Measurements from ENCODE around the gene LYZL1.
"Not testable (repeated sequence)": the region's sequence is repeated elsewhere in the genome, so short reads cannot be mapped to it uniquely, and the experiment has no call there.

LYZL1 gene

GRCh38 chr10:29259498-29259897 lies 29.4 kb upstream of the LYZL1 start:
- in situ Hi-C loops (cut with MboI; ENCODE audit: low sequenced_read_pairs): no loop called here

DNA sequence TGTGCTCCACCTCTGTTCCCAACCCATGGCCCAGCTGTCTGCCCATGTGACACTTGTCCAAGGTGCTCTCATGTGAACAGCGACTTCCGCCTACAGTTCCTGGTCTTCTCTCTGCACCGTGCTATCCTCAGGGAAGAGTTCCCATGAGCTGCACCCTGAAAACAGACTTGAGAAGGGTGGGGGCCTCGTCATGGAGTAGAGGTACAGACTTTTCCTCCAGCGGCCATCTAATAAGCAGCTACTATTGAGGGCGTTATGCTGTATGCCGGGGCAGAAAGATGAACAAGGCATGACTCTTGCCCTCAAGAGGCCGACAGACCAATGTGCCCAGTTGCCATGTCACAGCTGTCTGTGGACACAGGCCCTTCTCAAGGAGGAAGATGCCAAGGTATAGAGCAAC lies 25.4 kb upstream of the LYZL1 start:
- in situ Hi-C loops (cut with MboI; ENCODE audit: low sequenced_read_pairs): no loop called here

DNA sequence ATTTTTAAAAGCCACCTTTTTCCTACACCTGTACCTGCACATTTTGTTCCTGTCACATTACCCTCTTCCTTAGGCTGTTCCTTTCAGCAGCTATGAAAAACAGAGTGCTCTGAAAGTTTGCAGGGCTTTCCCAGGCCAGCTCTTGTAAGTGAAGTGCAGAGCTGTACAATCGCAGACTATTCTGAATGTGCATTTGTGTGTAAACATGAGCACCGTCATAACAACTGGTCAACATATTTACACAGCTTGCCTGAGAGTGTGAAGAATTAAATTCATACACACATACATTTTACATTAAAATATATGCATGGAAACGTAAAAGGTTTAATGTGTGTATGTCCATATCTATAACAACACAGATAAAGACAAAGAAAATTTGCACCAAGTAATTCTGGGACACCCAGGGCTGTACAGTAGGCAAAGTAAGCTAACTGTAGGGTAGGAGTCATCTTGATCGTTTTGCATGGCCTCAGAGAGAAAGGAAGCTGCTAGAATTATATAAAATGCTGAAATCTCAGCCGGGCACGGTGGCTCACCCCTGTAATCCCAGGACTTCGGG lies 23.6 kb upstream of the LYZL1 start:
- in situ Hi-C loops (cut with MboI; ENCODE audit: low sequenced_read_pairs): no loop called here

DNA sequence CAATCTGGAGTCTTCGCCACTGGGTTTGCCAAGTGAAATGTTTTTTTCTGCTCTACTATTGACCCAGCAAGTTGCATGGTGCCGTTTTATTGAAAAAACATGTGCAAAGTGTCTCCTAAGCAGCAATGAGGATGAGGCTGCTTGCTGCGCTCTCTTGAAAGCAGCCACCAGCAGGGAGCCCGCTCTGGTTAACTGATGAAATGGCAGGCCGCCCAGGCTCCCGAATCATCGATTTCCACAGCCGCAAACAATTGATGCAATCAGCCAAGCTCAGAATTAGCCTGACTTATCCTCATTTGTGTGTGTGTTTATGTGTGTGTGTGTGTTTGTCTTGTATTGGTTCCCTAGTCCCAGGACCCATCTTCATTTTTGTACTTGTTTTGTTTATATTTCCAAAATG lies 22.2 kb upstream of the LYZL1 start:
- in situ Hi-C loops (cut with MboI; ENCODE audit: low sequenced_read_pairs): no loop called here

- in situ Hi-C loops (cut with MboI; ENCODE audit: low sequenced_read_pairs): no loop called here
Measured at GRCh38 chr10:29268011-29268410, 20.9 kb upstream of the LYZL1 start.

DNA sequence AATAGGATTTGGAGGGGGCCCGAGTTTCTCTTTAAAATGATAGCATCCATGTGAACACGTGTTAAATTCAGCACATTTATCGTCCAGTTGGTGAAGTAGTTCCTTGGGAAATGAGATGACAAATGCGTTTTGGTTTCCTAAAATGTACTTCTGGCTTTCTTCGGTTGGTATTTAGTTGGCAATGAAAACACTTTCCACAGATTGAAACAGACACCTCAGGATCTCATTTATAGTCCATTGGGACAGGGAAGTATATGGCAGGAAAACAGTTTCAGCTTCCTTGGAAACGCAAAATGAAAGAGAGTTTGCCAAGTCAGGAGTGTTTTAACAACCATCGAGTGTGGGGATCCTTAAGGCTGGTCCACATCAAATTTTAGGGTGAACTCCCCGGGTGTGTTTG lies 19.4 kb upstream of the LYZL1 start:
- in situ Hi-C loops (cut with MboI; ENCODE audit: low sequenced_read_pairs): no loop called here

- in situ Hi-C loops (cut with MboI; ENCODE audit: low sequenced_read_pairs): no loop called here
Measured at GRCh38 chr10:29270883-29271282, 18.0 kb upstream of the LYZL1 start.

DNA sequence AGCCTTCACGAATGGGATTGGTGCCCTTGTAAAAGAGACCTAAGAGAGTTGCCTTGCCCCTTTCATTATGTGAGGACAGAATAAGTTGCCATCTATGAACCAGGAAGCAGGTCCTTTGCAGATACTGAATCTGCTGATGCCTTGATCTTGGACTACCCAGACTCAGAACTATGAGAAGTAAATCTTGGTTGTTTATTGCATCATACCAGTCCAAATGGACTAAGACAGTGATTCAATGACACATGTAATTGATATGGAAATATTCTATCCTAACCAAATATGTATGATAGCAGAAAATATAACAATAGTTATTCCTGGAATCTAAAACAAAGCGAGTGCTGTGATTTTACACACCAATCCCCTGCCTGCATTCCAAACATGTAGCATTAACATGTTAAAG lies 17.0 kb upstream of the LYZL1 start:
- in situ Hi-C loops (cut with MboI; ENCODE audit: low sequenced_read_pairs): no loop called here

- in situ Hi-C loops (cut with MboI; ENCODE audit: low sequenced_read_pairs): no loop called here
Measured at GRCh38 chr10:29273478-29273877, 15.4 kb upstream of the LYZL1 start.

- in situ Hi-C loops (cut with MboI; ENCODE audit: low sequenced_read_pairs): no loop called here
Measured at GRCh38 chr10:29276251-29276850, 12.5 kb upstream of the LYZL1 start.

- in situ Hi-C loops (cut with MboI; ENCODE audit: low sequenced_read_pairs): no loop called here
Measured at GRCh38 chr10:29277296-29277695, 11.6 kb upstream of the LYZL1 start.

- in situ Hi-C loops (cut with MboI; ENCODE audit: low sequenced_read_pairs): no loop called here
Measured at GRCh38 chr10:29279779-29280487, 8.9 kb upstream of the LYZL1 start.

DNA sequence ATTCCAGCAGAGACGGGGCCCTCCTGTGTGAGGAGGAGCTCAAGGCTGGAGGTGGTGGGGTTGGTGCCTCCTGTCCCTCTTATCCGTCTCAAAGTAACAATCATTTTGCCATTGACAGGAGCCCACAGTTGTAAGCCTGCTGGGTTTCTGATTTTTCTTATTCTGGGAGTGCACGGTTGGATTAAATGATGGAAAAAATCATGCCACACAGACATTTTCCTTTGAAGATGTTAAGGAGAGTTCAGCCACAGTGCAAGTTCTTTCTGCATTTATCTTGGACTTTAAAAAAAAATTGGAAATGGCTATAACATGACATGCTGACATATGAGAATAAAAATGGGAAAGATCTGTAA lies 8.4 kb upstream of the LYZL1 start:
- in situ Hi-C loops (cut with MboI; ENCODE audit: low sequenced_read_pairs): no loop called here

- in situ Hi-C loops (cut with MboI; ENCODE audit: low sequenced_read_pairs): no loop called here
Measured at GRCh38 chr10:29285624-29286051, 3.2 kb upstream of the LYZL1 start.

- in situ Hi-C loops (cut with MboI; ENCODE audit: low sequenced_read_pairs): no loop called here
Measured at GRCh38 chr10:29287635-29288034, 1.2 kb upstream of the LYZL1 start.

DNA sequence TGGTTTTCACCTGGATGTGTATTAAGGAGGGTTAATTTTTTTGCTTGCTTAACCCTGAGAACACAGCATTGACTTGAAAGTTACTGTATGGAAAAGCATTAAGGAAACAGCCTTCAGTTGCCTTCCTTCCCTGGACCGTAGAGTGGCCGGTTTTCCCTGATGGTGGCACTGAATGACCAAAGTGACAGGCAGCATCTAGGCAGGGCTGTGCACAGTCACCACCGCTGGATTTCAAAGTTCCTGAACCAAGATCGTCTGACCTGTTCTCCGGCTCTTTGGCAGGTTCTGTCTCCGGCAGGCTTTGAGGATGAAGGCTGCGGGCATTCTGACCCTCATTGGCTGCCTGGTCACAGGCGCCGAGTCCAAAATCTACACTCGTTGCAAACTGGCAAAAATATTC lies 2.7 kb downstream of the LYZL1 start:
- in situ Hi-C loops (cut with MboI; ENCODE audit: low sequenced_read_pairs): not testable (repeated sequence)

GRCh38 chr10:29292406-29292805 lies 3.5 kb downstream of the LYZL1 start:
- in situ Hi-C loops (cut with MboI; ENCODE audit: low sequenced_read_pairs): not testable (repeated sequence)

DNA sequence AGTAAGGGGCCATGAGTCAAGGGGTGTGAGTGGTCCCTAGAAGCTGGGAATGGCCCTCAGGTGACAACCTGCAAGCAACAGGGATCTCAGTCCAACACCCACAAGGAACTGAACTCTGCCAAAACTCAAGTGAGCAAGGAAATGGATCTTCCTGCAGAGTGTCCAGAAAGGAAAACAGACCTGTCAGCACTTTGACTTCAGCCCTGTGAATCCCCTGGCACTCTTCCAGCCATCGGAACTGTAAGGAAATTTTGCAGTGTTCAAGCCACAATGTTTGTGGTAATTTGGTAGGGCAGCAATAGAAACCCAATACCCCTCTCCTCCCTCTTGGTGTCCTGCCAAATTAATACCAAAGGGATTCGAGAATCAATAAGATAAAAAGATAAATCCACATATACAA lies 6.9 kb downstream of the LYZL1 start:
- in situ Hi-C loops (cut with MboI; ENCODE audit: low sequenced_read_pairs): no loop called here

DNA sequence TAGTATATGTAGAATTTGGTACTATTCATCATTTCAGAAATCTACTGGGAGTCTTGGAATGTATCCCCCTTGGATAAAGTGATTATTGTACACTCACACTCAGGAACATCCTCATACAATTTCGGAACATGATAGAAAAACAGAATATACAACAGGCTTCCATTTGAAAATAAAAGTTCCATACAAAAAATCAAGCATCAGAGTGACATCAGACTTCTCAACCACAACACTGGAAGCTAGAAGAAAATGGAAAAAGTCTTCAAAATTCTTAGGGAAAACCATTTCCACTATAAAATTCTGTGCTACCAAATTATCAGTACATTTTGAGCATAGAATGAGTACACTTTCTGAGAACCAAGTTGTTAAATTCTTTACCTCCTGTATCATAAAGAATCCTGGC lies 8.8 kb downstream of the LYZL1 start:
- in situ Hi-C loops (cut with MboI; ENCODE audit: low sequenced_read_pairs): no loop called here

DNA sequence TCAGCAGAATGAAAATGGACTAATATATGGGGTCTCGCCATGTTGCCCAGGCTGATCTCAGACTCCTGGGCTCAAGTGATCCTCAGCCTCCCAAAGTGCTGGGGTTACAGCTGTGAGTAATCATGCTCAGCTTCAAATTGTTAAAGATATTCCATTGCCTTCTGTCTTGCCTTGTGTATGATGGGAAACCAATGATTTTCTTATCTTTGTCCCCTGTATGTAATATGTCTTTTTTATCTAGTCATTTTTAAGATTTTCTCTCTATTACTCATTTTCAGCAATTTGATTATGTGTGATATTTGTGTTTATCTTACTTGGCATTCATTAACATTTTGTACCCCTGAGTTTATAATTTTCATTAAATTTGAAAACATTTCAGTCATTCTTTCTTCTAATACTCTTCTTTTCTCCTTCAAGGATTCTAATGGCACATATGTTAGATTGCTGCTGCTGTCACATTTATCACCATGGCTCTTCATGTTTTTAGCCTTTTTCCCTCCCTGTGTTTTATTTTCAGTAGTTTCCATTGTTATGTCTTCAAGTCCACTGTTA lies 12.6 kb downstream of the LYZL1 start:
- in situ Hi-C loops (cut with MboI; ENCODE audit: low sequenced_read_pairs): no loop called here

DNA sequence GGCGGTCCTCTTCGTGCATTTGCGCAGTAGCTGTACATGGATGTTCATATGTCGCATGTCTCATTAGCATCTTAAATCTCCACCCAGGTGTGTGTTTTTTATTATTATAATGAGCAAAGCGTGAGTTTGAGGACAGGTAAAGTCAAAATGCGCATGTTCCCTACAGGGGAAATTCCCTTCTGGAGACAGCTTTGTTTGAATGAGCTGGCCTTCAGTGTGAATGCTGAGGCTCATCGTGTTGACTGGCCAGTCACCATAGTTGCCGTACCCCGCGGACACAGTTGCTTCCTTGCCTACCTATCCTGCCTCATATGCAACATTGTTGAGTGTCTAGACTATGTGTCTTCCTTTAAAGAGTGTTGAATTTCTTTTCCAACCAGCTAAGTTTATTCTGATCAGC lies 13.6 kb downstream of the LYZL1 start:
- in situ Hi-C loops (cut with MboI; ENCODE audit: low sequenced_read_pairs): no loop called here

GRCh38 chr10:29304264-29304994 lies 15.6 kb downstream of the LYZL1 start:
- in situ Hi-C loops (cut with MboI; ENCODE audit: low sequenced_read_pairs): no loop called here
